Measurements from ENCODE around the gene CDK6. TPM values are rescaled to one million over a fixed set of nuclear protein-coding genes. Genes with fewer than 3 reads are reported as not detected.

The CDK6 gene
- polyA plus RNA-seq, 1 donor = 48.9 TPM

DNA sequence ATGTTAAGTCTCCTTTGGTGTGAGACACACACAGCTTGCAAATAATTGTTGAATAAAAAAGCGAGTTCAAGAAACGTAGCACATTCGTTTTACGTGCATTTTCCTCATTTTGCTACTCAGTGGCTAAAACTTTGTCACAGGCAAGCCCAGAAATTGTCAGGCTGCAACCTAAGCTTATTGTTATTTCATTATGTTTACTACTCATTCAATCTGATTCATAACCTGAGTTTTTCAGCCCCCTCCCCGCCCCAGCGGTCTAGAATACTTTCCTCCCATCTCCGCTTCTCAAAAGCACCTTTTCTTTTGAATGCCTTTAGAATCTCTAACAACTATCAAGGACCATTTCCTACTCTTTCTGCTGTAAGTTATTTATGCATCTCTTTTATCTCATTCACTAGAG is 247.3 kb downstream of the CDK6 start:
- no peak for DNase-seq

GRCh38 chr7:92588561-92588960 is 247.8 kb downstream of the CDK6 start:
- DNase-seq = no peak

GRCh38 chr7:92586841-92587240 is 249.5 kb downstream of the CDK6 start:
- DNase-seq = no peak

DNA sequence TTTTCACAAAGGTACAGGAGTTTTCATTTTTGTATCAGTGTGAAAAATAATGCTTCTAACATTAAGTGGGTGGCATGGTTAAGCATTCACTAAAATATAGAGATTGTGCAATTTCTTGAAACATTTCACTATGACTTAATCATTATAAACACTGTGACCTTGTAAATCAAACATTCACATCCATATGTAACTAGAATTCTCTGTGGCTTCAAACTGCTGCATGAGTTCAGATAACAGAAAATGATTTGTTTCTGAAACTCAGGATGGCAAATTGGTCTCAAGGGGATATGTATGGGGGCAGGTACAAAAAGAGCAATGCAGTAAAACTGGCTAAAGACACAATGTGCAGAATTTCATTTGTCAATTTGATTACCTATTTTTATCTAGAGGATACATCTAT is 250.0 kb downstream of the CDK6 start:
- DNase-seq = no peak

GRCh38 chr7:92584953-92585352 is 251.4 kb downstream of the CDK6 start:
- DNase-seq = no peak

- DNase-seq = no peak
These were observed 253.4 kb downstream of the CDK6 start for GRCh38 chr7:92582948-92583347.

GRCh38 chr7:92576296-92576695 is 260.1 kb downstream of the CDK6 start:
- no peak for DNase-seq

- DNase-seq = no peak
These were observed 267.2 kb downstream of the CDK6 start for GRCh38 chr7:92569137-92569536.

DNA sequence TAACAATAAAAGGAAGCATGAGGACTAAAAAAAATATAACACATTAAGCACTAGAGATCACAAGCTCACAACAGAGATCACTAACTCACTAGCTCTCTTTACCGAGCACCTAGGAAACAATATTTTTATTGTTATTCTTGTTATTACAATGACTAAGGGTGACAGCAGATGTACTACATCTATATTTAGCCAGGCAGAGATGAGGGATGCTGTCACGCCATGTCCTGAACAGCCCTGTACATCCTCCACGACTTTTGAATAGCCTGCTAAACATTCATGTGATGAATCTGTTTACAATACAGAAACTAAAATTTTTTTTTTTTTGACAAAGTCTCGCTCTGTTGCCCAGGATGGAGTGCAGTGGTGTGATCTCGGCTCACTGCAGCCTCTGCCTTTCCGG is 268.9 kb downstream of the CDK6 start:
- no peak for DNase-seq

- DNase-seq = no peak
These were observed 273.0 kb downstream of the CDK6 start for GRCh38 chr7:92563345-92563744.

DNA sequence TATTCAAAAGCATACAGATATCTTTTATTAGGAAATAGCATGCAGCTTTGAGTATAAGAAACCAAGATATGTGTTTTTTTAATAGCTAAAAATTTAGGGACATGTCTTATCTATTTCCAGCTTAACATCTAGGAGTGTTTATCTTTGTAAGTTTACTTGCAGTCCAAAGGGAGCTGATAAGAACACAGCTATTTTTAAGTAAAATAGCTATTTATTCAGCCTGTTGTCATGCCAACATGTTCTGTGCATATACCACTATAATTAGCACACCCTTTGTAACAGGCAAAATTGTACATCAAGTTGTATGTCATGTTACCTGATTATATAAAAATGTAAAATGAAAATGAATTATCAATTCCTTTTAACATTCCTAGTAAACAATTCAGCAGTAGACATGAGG is 275.8 kb downstream of the CDK6 start:
- DNase-seq = no peak

DNA sequence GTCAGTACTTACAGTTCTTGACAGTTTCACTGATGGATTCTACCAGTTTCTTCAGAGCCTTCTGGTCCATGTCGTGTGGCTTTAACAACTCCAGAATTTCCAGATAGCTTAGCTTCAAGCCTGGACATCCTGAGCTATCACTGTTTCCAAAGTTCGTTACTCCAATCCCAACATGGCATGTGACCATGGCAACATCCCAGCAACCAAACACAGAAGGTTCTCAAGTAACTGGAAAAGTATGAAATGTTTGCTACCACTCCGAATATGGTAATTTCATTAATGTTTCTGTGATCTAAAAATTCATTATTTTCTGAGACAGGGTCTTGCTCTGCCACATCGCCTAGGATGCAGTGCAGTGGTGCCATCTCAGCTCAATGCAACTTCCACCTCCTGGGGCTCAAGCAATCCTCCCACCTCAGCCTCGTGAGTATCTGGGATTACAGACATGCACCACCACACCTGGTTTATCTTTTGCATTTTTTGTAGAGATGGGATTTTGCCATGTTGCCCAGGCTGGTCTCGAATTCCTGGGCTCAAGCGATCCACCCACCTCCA is 278.5 kb downstream of the CDK6 start:
- no peak for DNase-seq

- no peak for DNase-seq
These were observed 279.1 kb downstream of the CDK6 start for GRCh38 chr7:92557249-92557648.

Other genes starting within 250 kb of the CDK6 start
- gene FAM133B, start 246.2 kb downstream of the CDK6 start, polyA plus RNA-seq (ENCODE audit: insufficient read length) = 58.3 TPM

Data from left kidney (tissue), 2 donors.